ENCODE measurements around the gene KRTAP6-1.

The KRTAP6-1 gene

DNA sequence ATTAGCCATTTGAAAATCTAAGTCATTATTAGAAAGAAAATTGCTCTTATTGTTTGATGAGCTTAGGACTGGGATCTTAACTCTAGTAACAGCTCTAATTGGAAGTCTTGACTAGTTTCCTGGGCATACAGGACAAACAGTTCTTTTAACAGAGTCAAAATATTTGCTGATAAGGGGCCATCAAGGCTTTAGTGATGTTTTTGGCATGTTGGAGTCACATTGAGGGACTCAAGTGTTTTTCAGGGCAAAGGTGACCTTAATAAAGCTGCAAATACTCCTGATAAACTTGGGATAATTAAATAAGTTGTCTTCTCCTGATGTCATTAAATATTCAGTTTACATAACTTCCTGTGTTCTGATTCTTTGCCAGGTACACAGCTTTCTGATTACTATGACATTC is 46.1 kb downstream of the KRTAP6-1 start:
- DNase-seq = no peak

DNA sequence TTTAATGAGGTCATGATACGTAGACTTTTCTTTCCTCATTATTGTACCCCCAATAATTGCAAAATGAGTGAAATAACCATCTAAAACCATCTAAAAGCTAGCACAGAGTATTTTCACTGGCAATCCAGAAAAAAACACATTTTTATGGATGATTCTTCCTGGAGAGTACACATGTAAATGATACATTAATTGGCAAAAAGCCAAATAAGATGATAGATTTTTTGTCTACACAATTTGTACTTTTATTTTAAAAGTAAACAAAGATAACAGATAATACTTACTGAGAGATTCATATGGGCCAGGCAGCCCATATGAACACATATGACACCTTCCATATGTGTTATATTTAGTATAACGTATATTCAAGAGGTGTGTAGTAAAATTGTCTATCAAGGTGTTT is 50.1 kb downstream of the KRTAP6-1 start:
- DNase-seq = no peak
